ENCODE data around the gene AHDC1. TPM values are rescaled to one million over a fixed set of nuclear protein-coding genes. Genes with fewer than 3 reads are reported as not detected.

The AHDC1 gene
- total and polyA plus RNA-seq, 12 donors = 17.0 to 53.1 (median 40.7) TPM

DNA sequence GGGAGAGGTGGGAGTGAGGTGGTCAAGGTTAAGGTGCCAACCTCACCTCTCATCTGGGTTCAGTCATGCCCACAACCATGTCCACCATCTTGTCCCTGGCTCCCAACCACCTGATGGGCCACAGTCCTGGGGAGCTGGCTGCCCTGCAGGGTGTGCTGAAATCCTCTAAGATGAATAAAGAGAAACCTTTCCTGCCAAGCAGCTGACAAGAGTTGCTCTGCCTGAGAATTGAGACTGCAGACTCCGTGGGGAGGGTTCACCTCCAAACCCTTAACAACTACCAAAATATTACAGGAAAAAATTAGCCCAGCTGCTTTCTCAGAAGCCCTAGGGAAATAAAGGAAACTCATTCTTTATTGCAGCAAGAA is 46.2 kb upstream of the AHDC1 start:
- TF ChIP-seq, protein P1, sequence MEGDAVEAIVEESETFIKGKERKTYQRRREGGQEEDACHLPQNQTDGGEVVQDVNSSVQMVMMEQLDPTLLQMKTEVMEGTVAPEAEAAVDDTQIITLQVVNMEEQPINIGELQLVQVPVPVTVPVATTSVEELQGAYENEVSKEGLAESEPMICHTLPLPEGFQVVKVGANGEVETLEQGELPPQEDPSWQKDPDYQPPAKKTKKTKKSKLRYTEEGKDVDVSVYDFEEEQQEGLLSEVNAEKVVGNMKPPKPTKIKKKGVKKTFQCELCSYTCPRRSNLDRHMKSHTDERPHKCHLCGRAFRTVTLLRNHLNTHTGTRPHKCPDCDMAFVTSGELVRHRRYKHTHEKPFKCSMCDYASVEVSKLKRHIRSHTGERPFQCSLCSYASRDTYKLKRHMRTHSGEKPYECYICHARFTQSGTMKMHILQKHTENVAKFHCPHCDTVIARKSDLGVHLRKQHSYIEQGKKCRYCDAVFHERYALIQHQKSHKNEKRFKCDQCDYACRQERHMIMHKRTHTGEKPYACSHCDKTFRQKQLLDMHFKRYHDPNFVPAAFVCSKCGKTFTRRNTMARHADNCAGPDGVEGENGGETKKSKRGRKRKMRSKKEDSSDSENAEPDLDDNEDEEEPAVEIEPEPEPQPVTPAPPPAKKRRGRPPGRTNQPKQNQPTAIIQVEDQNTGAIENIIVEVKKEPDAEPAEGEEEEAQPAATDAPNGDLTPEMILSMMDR (IDR thresholded peaks at IDR 0.05) = no peak
- intact Hi-C loops (cut with DNase I) = no loop called here

DNA sequence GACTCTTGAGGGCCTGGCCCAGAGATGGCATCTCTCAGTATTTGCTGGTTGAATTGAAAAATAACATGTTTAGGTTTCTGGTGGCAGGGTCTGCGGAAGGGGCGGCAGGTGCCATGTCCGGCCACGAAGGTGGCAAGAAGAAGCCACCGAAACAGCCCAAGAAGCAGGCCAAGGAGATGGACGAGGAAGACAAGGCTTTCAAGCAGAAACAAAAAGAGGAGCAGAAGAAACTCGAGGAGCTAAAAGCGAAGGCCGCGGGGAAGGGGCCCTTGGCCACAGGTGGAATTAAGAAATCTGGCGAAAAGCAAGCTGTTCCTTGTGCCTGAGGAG is 45.3 kb upstream of the AHDC1 start:
- intact Hi-C loops (cut with DNase I) = no loop called here
- Histone ChIP-seq H3K36me3 (no peaks in the 10 kb centered on the region), H3K4me1 (peaks cover 11 to 48% (median 30%) of the 10 kb centered on the region in 9 donors), H3K27ac (peak overlapping the region in 5 of 10 donors; percentile 35 to 79 (median 44)), H3K27me3 (no peaks in the 10 kb centered on the region), H3K4me3 (no peak overlapping the region), H3K9me3 (no peaks in the 10 kb centered on the region)
- ATAC-seq (no peak), DNase-seq (no peak)
- TF ChIP-seq, protein P1 (IDR thresholded peaks at IDR 0.05) = no peak
- WGBS, 2 donors = 88 to 97% methylated on average over 11 of the region's 11 CpGs

More for the DNA sequence above, 46.2 kb upstream of the AHDC1 start:
- H3K9me3 ChIP-seq = no peaks in the 10 kb centered on the region
- H3K4me1 ChIP-seq = peaks cover 11 to 55% (median 34%) of the 10 kb centered on the region in 9 donors
- WGBS, 2 donors = 48 to 58% methylated on average over 1 of the region's 1 CpG
- H3K36me3 ChIP-seq = no peaks in the 10 kb centered on the region
- ATAC-seq (peak in 1 of 8 donors; percentile 8), DNase-seq (no peak)
- H3K27me3 ChIP-seq = no peaks in the 10 kb centered on the region
- peak overlapping the region in 8 of 10 donors; percentile 42 to 74 (median 55) for H3K27ac ChIP-seq
- no peak overlapping the region for H3K4me3 ChIP-seq

DNA sequence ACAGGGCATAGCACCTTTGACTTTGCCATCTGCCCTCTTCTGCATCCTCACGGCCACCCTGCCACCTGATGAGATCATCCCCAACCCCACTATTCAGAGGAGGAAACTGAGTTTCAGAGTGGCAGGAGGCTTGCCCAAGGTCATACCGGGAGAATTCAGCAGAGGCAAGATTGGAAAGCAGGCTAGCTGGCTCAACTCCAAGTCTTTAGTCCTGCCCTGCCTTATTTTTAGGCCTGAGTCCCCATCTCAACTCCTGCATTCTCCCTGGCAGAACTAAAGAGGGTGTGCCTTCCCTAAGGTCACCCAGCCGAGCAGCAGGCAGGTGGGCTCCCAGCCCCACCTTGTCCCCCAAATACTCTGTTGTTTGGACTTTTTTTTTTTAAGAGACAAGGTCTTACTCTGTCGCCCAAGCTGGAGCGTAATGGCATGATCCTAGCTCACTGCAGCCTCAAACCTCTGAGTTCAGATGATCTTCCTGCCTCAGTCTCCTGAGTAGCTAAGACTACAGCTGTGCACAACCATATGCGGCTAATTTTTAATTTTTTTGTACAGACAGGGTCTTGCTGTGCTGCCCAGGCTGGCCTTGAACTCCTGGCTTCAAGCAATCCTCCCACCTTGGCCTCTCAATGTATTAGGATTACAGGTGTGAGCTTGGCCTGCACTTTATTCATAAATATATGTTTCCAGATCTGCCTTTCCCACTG is 44.8 kb upstream of the AHDC1 start:
- intact Hi-C loops (cut with DNase I) = no loop called here
- TF ChIP-seq, protein P1 (IDR thresholded peaks at IDR 0.05) = no peak
- Histone ChIP-seq H3K9me3 (no peaks in the 10 kb centered on the region), H3K4me1 (peaks cover 11 to 53% (median 30%) of the 10 kb centered on the region in 9 donors), H3K4me3 (no peak overlapping the region), H3K36me3 (no peaks in the 10 kb centered on the region), H3K27me3 (no peaks in the 10 kb centered on the region), H3K27ac (peak overlapping the region in 6 of 10 donors; percentile 35 to 79 (median 45))
- peak in 1 of 2 donors; percentile 65 for DNase-seq
- WGBS, 2 donors = 58 to 61% methylated on average over 6 of the region's 6 CpGs
- peak; percentile 31 to 81 (median 64) for ATAC-seq

DNA sequence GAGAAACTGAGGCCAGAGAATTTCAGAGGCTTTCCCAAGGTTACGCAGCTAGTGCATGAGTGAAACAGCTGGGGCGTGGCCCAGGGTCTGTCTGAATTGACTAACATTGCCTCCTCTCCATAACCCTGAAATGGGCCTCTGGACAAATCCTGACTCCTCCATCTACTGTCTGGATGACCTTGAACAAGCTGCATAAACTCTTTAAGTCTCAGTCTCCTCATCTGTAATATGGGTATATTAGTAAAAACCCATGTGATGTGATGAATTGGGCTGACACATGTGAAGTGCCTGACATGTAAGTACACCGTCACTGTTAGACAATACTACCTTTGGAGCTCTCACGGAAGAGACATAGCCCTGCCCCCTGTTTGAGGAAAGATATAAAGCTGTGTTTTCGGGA is 43.4 kb upstream of the AHDC1 start:
- Histone ChIP-seq H3K27me3 (no peaks in the 10 kb centered on the region), H3K9me3 (no peaks in the 10 kb centered on the region), H3K4me3 (no peak overlapping the region), H3K27ac (peak overlapping the region in 4 of 10 donors; percentile 57 to 71 (median 62)), H3K4me1 (peaks cover 11 to 50% (median 30%) of the 10 kb centered on the region in 9 donors), H3K36me3 (no peaks in the 10 kb centered on the region)
- WGBS, 2 donors = 98 to 99% methylated on average over 5 of the region's 5 CpGs
- ATAC-seq (no peak), DNase-seq (no peak)
- TF ChIP-seq, protein P1 (IDR thresholded peaks at IDR 0.05) = no peak
- intact Hi-C loops (cut with DNase I) = no loop called here
